SK-N-SH (cell line): ENCODE results near the gene SEMA3D. TPM values are rescaled to one million over a fixed set of nuclear protein-coding genes. Genes with fewer than 3 reads are reported as not detected.

Source experiments
- CTCF ChIA-PET: fragments of 300-600, 350-600 bp; formaldehyde crosslinking; extraction: SDS; loops from one replicate; lab custom pipeline; 2021; lab: Yijun Ruan, JAX
- POLR2A ChIA-PET: fragments of 350-600 bp; sonication (Branson Sonifier 250); formaldehyde crosslinking; extraction: SDS; loops from one replicate; lab custom pipeline; 2020; ENCODE audit warnings: antibody characterized with exemption, inconsistent platforms; lab: Yijun Ruan, JAX
- DNase-seq: peaks from one replicate; pipeline ENCODE4 v3.0.0; 2012
- H2AFZ ChIP-seq: fragments of 200-600 bp; sonication (generic); 2 replicates; pipeline ENCODE4 v1.8.1; 2016; ENCODE audit warnings: antibody characterized with exemption, mild to moderate bottlenecking, low read depth
- H3F3A ChIP-seq: fragments of 200-600 bp; sonication (generic); replicated peaks from 2 replicates; pipeline ENCODE3; 2016; ENCODE audit warnings: antibody characterized with exemption, mild to moderate bottlenecking; ENCODE audit not compliant: insufficient read depth
- H3K27ac ChIP-seq, 2 experiments: fragments of 200-500 bp in 1 of 2; fragments of 200-600 bp in 1 of 2; sonication (Bioruptor generic) in 1 of 2; sonication (generic), shearing (Covaris generic) in 1 of 2; 2 replicates each; pipeline versions ENCODE4 v1.5.1 to v1.6.1; 2014 to 2016; ENCODE audit warnings: low read depth in 2 of 2, inconsistent platforms in 1 of 2, low read length in 1 of 2, mild to moderate bottlenecking in 1 of 2, mixed read lengths in 1 of 2
- H3K27me3 ChIP-seq: fragments of 200-600 bp; sonication (generic), shearing (Covaris generic); 2 replicates; pipeline ENCODE4 v1.6.1; 2016; ENCODE audit warnings: mixed run types; ENCODE audit not compliant: insufficient read depth
- H3K36me3 ChIP-seq, 2 experiments: fragments of 200-500 bp in 1 of 2; fragments of 200-600 bp in 1 of 2; sonication (Bioruptor generic) in 1 of 2; sonication (generic) in 1 of 2; replicated peaks in 1 of 2; 2 replicates each; pipeline versions ENCODE3 to v1.5.1; 2014 to 2016; ENCODE audit warnings: low read length in 1 of 2, mild to moderate bottlenecking in 1 of 2; ENCODE audit not compliant: insufficient read depth in 2 of 2, control insufficient read depth in 1 of 2
- H3K4me1 ChIP-seq, 2 experiments: fragments of 200-500 bp in 1 of 2; fragments of 200-600 bp in 1 of 2; sonication (Bioruptor generic) in 1 of 2; sonication (generic), shearing (Covaris generic) in 1 of 2; 2 replicates each; pipeline versions ENCODE4 v1.5.1 to v1.6.1; 2014 to 2016; ENCODE audit warnings: low read depth in 1 of 2, low read length in 1 of 2, mixed run types in 1 of 2; ENCODE audit not compliant: insufficient read depth in 2 of 2, control insufficient read depth in 1 of 2
- H3K4me2 ChIP-seq: fragments of 200-600 bp; sonication (generic), shearing (Covaris generic); 2 replicates; pipeline ENCODE4 v1.6.1; 2017; ENCODE audit warnings: mixed run types
- H3K4me3 ChIP-seq, 2 experiments: fragments of 200-500 bp in 1 of 2; fragments of 200-600 bp in 1 of 2; sonication (Bioruptor generic) in 1 of 2; sonication (generic), shearing (Covaris generic) in 1 of 2; 2 replicates each; pipeline versions ENCODE4 v1.5.1 to v1.8.1; 2014 to 2016; ENCODE audit warnings: low read depth in 2 of 2, inconsistent platforms in 1 of 2, low read length in 1 of 2, mild to moderate bottlenecking in 1 of 2, mixed read lengths in 1 of 2, moderate library complexity in 1 of 2
- H3K79me2 ChIP-seq: fragments of 200-600 bp; sonication (generic); 2 replicates; pipeline ENCODE4 v1.8.1; 2017; ENCODE audit warnings: mild to moderate bottlenecking; ENCODE audit not compliant: insufficient read depth
- H3K9ac ChIP-seq: fragments of 200-600 bp; sonication (generic); 2 replicates; pipeline ENCODE4 v1.6.1; 2017; ENCODE audit warnings: mixed run types
- H3K9me2 ChIP-seq: fragments of 200-600 bp; sonication (generic); 2 replicates; pipeline ENCODE4 v1.6.1; 2017; ENCODE audit warnings: mixed run types
- H3K9me3 ChIP-seq: fragments of 200-600 bp; sonication (generic); 2 replicates; pipeline ENCODE4 v1.6.1; 2017; ENCODE audit warnings: mixed run types, mild to moderate bottlenecking, moderate library complexity
- H4K20me1 ChIP-seq: fragments of 200-600 bp; sonication (generic); 2 replicates; pipeline ENCODE4 v1.6.1; 2017; ENCODE audit warnings: mild to moderate bottlenecking, mixed run types; ENCODE audit not compliant: insufficient read depth
- CHD2 ChIP-seq: fragments of 150-350 bp; IDR thresholded peaks from 2 replicates; pipeline ENCODE4 v1.6.1; 2018; ENCODE audit warnings: low read length; ENCODE audit not compliant: partially characterized antibody
- CTCF ChIP-seq: fragments of 200-600 bp; sonication (generic); IDR thresholded peaks from 2 replicates; pipeline ENCODE4 v1.6.1; 2017; ENCODE audit warnings: antibody characterized with exemption, mild to moderate bottlenecking, moderate library complexity
- ELF1 ChIP-seq: IDR thresholded peaks from 2 replicates; pipeline ENCODE4 v1.4.0; 2012
- EZH2phosphoT487 ChIP-seq: fragments of 200-600 bp; sonication (generic); IDR thresholded peaks from 2 replicates; pipeline ENCODE4 v1.6.1; 2017; ENCODE audit warnings: low read depth, mixed run types, mild to moderate bottlenecking, antibody characterized with exemption, moderate library complexity, borderline replicate concordance
- FOXM1 ChIP-seq: IDR thresholded peaks from 2 replicates; pipeline ENCODE4 v1.4.0; 2012; ENCODE audit warnings: low read depth, mild to moderate bottlenecking
- GABPA ChIP-seq: IDR thresholded peaks from 2 replicates; pipeline ENCODE4 v1.4.0; 2012; ENCODE audit warnings: low read depth, mild to moderate bottlenecking
- JUND ChIP-seq: IDR thresholded peaks from 2 replicates; pipeline ENCODE4 v1.4.0; 2012
- MEF2A ChIP-seq: IDR thresholded peaks from 2 replicates; pipeline ENCODE4 v1.4.0; 2012; ENCODE audit warnings: low read depth, borderline replicate concordance
- MXI1 ChIP-seq: IDR thresholded peaks from 2 replicates; pipeline ENCODE4 v1.6.1; 2012; ENCODE audit warnings: mild to moderate bottlenecking, low read depth, low read length, improper control_type of control experiment
- NFIC ChIP-seq: IDR thresholded peaks from 2 replicates; pipeline ENCODE4 v1.4.0; 2012; ENCODE audit warnings: borderline replicate concordance
- RAD21 ChIP-seq: IDR thresholded peaks from 2 replicates; pipeline ENCODE4 v1.6.1; 2012; ENCODE audit warnings: mild to moderate bottlenecking, low read length
- RXRA ChIP-seq: IDR thresholded peaks from 2 replicates; pipeline ENCODE4 v1.4.0; 2012; ENCODE audit warnings: low read depth, mild to moderate bottlenecking, borderline replicate concordance
- SIN3A ChIP-seq: IDR thresholded peaks from 2 replicates; pipeline ENCODE4 v1.6.1; 2012; ENCODE audit warnings: low read depth, mild to moderate bottlenecking, low read length, moderate library complexity, borderline replicate concordance
- SMC3 ChIP-seq: IDR thresholded peaks from 2 replicates; pipeline ENCODE4 v1.6.1; 2012; ENCODE audit warnings: low read depth, low read length, improper control_type of control experiment
- TAF1 ChIP-seq: IDR thresholded peaks from 2 replicates; pipeline ENCODE4 v1.6.1; 2012; ENCODE audit warnings: low read depth, mild to moderate bottlenecking, low read length, moderate library complexity, borderline replicate concordance
- TEAD4 ChIP-seq: IDR thresholded peaks from 2 replicates; pipeline ENCODE4 v1.4.0; 2012; ENCODE audit warnings: mild to moderate bottlenecking, borderline replicate concordance; ENCODE audit not compliant: insufficient read depth
- YY1 ChIP-seq: IDR thresholded peaks from 2 replicates; pipeline ENCODE4 v1.4.0; 2012; ENCODE audit warnings: low read depth, mild to moderate bottlenecking
- WGBS: methylation state at CpG from one replicate; pipeline ENCODE4 v1.1.6; 2017; ENCODE audit warnings: low lambda C conversion rate; 5-methylcytosine and 5-hydroxymethylcytosine counted together
- polyA plus RNA-seq, 3 experiments: library from polyadenylated mRNA; depleted of rRNA; stranded (reverse); fragments of >200 nt; gene quantifications; 2 replicates each; pipeline ENCODE4 v1.2.3, GENCODE V29; 2012
- TF ChIP-seq, protein P1 (sequence below): IDR thresholded peaks from 2 replicates; pipeline ENCODE4; 2012
- TF ChIP-seq, protein P2 (sequence below): IDR thresholded peaks from 2 replicates; pipeline ENCODE4 v1.4.0; 2012; ENCODE audit warnings: low read depth
- TF ChIP-seq, protein P3 (sequence below): fragments of 150-350 bp; IDR thresholded peaks from 2 replicates; pipeline ENCODE4 v1.6.1; 2016; ENCODE audit warnings: mild to moderate bottlenecking, low read depth, low read length

SEMA3D gene
- polyA plus RNA-seq, 1 of the 3 experiments (the other 2 are of a cell fraction): 30.1 TPM

- H4K20me1 ChIP-seq: no peaks in the 10 kb centered on the region
- no peak overlapping the region for H3K9ac ChIP-seq
- H3K4me2 ChIP-seq: no peak overlapping the region
- no peaks in the 10 kb centered on the region for H3K9me3 ChIP-seq
- H3K36me3 ChIP-seq: no peaks in the 10 kb centered on the region
- TF ChIP-seq GABPA (no peak), JUND (no peak), NFIC (no peak), RXRA (no peak), YY1 (no peak), MEF2A (no peak), MXI1 (no peak), SMC3 (no peak), ELF1 (no peak), CTCF (no peak), CHD2 (no peak)
- TF ChIP-seq, protein P1, sequence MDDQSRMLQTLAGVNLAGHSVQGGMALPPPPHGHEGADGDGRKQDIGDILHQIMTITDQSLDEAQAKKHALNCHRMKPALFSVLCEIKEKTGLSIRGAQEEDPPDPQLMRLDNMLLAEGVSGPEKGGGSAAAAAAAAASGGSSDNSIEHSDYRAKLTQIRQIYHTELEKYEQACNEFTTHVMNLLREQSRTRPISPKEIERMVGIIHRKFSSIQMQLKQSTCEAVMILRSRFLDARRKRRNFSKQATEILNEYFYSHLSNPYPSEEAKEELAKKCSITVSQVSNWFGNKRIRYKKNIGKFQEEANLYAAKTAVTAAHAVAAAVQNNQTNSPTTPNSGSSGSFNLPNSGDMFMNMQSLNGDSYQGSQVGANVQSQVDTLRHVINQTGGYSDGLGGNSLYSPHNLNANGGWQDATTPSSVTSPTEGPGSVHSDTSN: no peak
- TF ChIP-seq, protein P2, sequence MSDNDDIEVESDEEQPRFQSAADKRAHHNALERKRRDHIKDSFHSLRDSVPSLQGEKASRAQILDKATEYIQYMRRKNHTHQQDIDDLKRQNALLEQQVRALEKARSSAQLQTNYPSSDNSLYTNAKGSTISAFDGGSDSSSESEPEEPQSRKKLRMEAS: no peak
- WGBS: 97% methylated on average over 4 of the region's 4 CpGs
- H3K27ac ChIP-seq: no peak overlapping the region
- H3K4me3 ChIP-seq: no peak overlapping the region
- ChIA-PET CTCF (no interaction called here), POLR2A (no interaction called here)
- H2AFZ ChIP-seq: no peak overlapping the region
- no peaks in the 10 kb centered on the region for H3K79me2 ChIP-seq
- peaks cover 10% of the 10 kb centered on the region for H3F3A ChIP-seq
- DNase-seq: no peak
- peaks cover 0 to 2% of the 10 kb centered on the region in 2 experiments; a peak in 1 of 4 replicates for H3K4me1 ChIP-seq
- H3K27me3 ChIP-seq: no peaks in the 10 kb centered on the region
- no peaks in the 10 kb centered on the region for H3K9me2 ChIP-seq
Measured at GRCh38 chr7:85130702-85131101, 56.2 kb downstream of the SEMA3D start.

- Histone ChIP-seq H3K4me2 (no peak overlapping the region), H3K27ac (no peak overlapping the region), H3F3A (peaks cover 6% of the 10 kb centered on the region), H2AFZ (no peak overlapping the region), H3K27me3 (no peaks in the 10 kb centered on the region), H3K36me3 (no peaks in the 10 kb centered on the region), H3K9me3 (no peaks in the 10 kb centered on the region), H3K79me2 (no peaks in the 10 kb centered on the region), H3K4me3 (no peak overlapping the region), H4K20me1 (no peaks in the 10 kb centered on the region), H3K4me1 (no peaks in the 10 kb centered on the region; a peak in 1 of 4 replicates), H3K9ac (no peak overlapping the region), H3K9me2 (no peaks in the 10 kb centered on the region)
- CTCF ChIA-PET: interaction anchor here (0.7 to 1.7 kb wide), 7 partner anchors 13 to 85 kb away, joined by 3 to 5 read pairs (median 3); partner anchors contain the start of gene SEMA3D
- POLR2A ChIA-PET: no interaction called here
- 51% methylated on average over 2 of the region's 2 CpGs for WGBS
- DNase-seq: no peak
- TF ChIP-seq EZH2phosphoT487 (no peak), RAD21 (no peak), TEAD4 (no peak), ELF1 (no peak), TAF1 (no peak), CHD2 (no peak), SIN3A (no peak), FOXM1 (no peak)
- TF ChIP-seq, protein P3, sequence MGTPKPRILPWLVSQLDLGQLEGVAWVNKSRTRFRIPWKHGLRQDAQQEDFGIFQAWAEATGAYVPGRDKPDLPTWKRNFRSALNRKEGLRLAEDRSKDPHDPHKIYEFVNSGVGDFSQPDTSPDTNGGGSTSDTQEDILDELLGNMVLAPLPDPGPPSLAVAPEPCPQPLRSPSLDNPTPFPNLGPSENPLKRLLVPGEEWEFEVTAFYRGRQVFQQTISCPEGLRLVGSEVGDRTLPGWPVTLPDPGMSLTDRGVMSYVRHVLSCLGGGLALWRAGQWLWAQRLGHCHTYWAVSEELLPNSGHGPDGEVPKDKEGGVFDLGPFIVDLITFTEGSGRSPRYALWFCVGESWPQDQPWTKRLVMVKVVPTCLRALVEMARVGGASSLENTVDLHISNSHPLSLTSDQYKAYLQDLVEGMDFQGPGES: no peak
Measured at GRCh38 chr7:85126383-85126782, 60.5 kb downstream of the SEMA3D start.
